PC-3 (cell line): ENCODE measurements around the gene BCAS1. TPM values are rescaled to one million over a fixed set of nuclear protein-coding genes. Genes with fewer than 3 reads are reported as not detected.
A peak's percentile ranks its signal among the peaks of the same experiment; 100 is the strongest.

Experiments used
- ATAC-seq: fragments of 200-7000 bp; cut with Tn5 transposase; 2 replicates; pipeline ENCODE4 v1.9.1; 2020; ENCODE audit warnings: mild to moderate bottlenecking, moderate library complexity
- BruUV-seq: library from RNA; stranded (reverse); fragments of 400-500 nt; replicated peaks from 2 replicates; lab custom pipeline; 2021; lab: Mats Ljungman, UMichigan
- CTCF ChIA-PET: fragments of 300-600 bp; sonication (Branson Sonifier 250); formaldehyde crosslinking; loops from one replicate; lab custom pipeline; 2022; ENCODE audit warnings: antibody characterized with exemption; lab: Charles Lee
- POLR2A ChIA-PET: fragments of 300-600 bp; sonication (Branson Sonifier 250); formaldehyde crosslinking; loops from one replicate; lab custom pipeline; 2022; ENCODE audit warnings: antibody characterized with exemption; ENCODE audit not compliant: unreplicated experiment; lab: Charles Lee
- DNase-seq: peaks from one replicate; pipeline ENCODE4 v3.0.0-alpha.2; 2015
- H2AFZ ChIP-seq: fragments of 300-600 bp; sonication (generic); 2 replicates; pipeline ENCODE4 v1.6.0; 2016; ENCODE audit warnings: antibody characterized with exemption, low read length
- H3F3A ChIP-seq: fragments of 300-600 bp; sonication (generic); one replicate; pipeline ENCODE4 v1.6.0; 2017; ENCODE audit warnings: antibody characterized with exemption, low read length, control low read depth, mild to moderate bottlenecking; ENCODE audit not compliant: unreplicated experiment
- H3K27ac ChIP-seq: fragments of 300-600 bp; sonication (generic); 2 replicates; pipeline ENCODE4 v1.5.1; 2016; ENCODE audit warnings: mild to moderate bottlenecking, low read length
- H3K27me3 ChIP-seq: fragments of 300-600 bp; sonication (generic); 2 replicates; pipeline ENCODE4 v1.6.1; 2016; ENCODE audit warnings: low read length, mixed read lengths
- H3K36me3 ChIP-seq: fragments of 300-600 bp; sonication (generic); 2 replicates; pipeline ENCODE4 v1.6.1; 2016; ENCODE audit warnings: low read depth, mixed run types, low read length, mixed read lengths
- H3K4me1 ChIP-seq: fragments of 300-600 bp; sonication (generic); 2 replicates; pipeline ENCODE4 v1.5.1; 2016; ENCODE audit warnings: low read length; ENCODE audit not compliant: insufficient read depth
- H3K4me2 ChIP-seq: fragments of 300-600 bp; sonication (generic); 2 replicates; pipeline ENCODE4 v1.6.0; 2016; ENCODE audit warnings: low read length
- H3K4me3 ChIP-seq: fragments of 300-600 bp; sonication (generic); 2 replicates; pipeline ENCODE4 v1.5.1; 2016; ENCODE audit warnings: mild to moderate bottlenecking, low read length, mixed read lengths
- H3K79me2 ChIP-seq: fragments of 300-600 bp; sonication (generic); 2 replicates; pipeline ENCODE4 v1.6.1; 2017; ENCODE audit warnings: low read length, mixed read lengths
- H3K9ac ChIP-seq: fragments of 300-600 bp; sonication (generic); 2 replicates; pipeline ENCODE4 v1.6.0; 2016; ENCODE audit warnings: mild to moderate bottlenecking, low read length
- H3K9me2 ChIP-seq: fragments of 300-600 bp; sonication (generic); replicated peaks from 2 replicates; pipeline ENCODE4 v1.6.1; 2016; ENCODE audit warnings: mixed run types, low read length, mixed read lengths
- H3K9me3 ChIP-seq: fragments of 300-600 bp; sonication (generic); 2 replicates; pipeline ENCODE4 v1.6.1; 2016; ENCODE audit warnings: low read length, mixed read lengths
- H4K20me1 ChIP-seq: fragments of 300-600 bp; sonication (generic); 2 replicates; pipeline ENCODE4 v1.6.1; 2016; ENCODE audit warnings: low read length, mixed read lengths
- CTCF ChIP-seq: fragments of 300-600 bp; sonication (generic); conservative IDR thresholded peaks from 2 replicates; pipeline ENCODE4 v1.5.1; 2017; ENCODE audit warnings: antibody characterized with exemption, low read depth, mild to moderate bottlenecking, low read length
- EZH2 ChIP-seq: fragments of 300-600 bp; sonication (generic); IDR thresholded peaks from one replicate; pipeline ENCODE4 v1.6.1; 2017; ENCODE audit warnings: antibody characterized with exemption, mild to moderate bottlenecking, low read length; ENCODE audit not compliant: unreplicated experiment
- EZH2phosphoT487 ChIP-seq: fragments of 300-600 bp; sonication (generic); IDR thresholded peaks from 2 replicates; pipeline ENCODE4 v1.6.1; 2018; ENCODE audit warnings: mild to moderate bottlenecking, antibody characterized with exemption, low read length, borderline replicate concordance
- intact Hi-C: fragments of 100-400 bp; cut with micrococcal nuclease; formaldehyde crosslinking; loops from 2 replicates; pipeline ENCODE4 v1.9.0; 2023
- total RNA-seq: library from RNA; depleted of rRNA; stranded (reverse); fragments of >200 nt; gene quantifications from 2 replicates; pipeline ENCODE4 v1.2.3, GENCODE V29; 2014

Gene BCAS1
- total RNA-seq, 1 experiment from 2014 or later, result 0.18 TPM

- Histone ChIP-seq H3K4me2 (no peak overlapping the region), H3K9ac (peak overlapping the region; percentile 34), H3K9me2 (no peaks in the 10 kb centered on the region), H4K20me1 (no peaks in the 10 kb centered on the region), H3F3A (peaks cover 7% of the 10 kb centered on the region), H3K36me3 (no peaks in the 10 kb centered on the region), H2AFZ (peak overlapping the region; percentile 28; the same call in 1 of the 2 replicates), H3K27me3 (no peaks in the 10 kb centered on the region), H3K9me3 (no peaks in the 10 kb centered on the region), H3K4me3 (no peak overlapping the region), H3K4me1 (peaks cover 48% of the 10 kb centered on the region), H3K79me2 (no peaks in the 10 kb centered on the region), H3K27ac (peak overlapping the region; percentile 84)
- ChIA-PET CTCF (interaction anchor here (1.0 kb wide), 1 partner anchor 21 kb away, joined by 3 read pairs; no protein-coding TSS in a partner anchor), POLR2A (no interaction called here)
- TF ChIP-seq EZH2phosphoT487 (no peak), CTCF (no peak), EZH2 (no peak)
- no peak for DNase-seq
- ATAC-seq, result no peak
- no TSS peak for BruUV-seq
- intact Hi-C loops, result loop anchor here (5.0 kb wide), 1 partner anchor 321 kb away; no protein-coding TSS in a partner anchor
Observed at GRCh38 chr20:53918020-53918311, 152.4 kb downstream of the BCAS1 start.

GRCh38 chr20:53917145-53918019 lies 153.0 kb downstream of the BCAS1 start:
- POLR2A ChIA-PET, result interaction anchor here (0.5 to 0.7 kb wide), 3 partner anchors 131 to 755 kb away, joined by 3 to 4 read pairs (median 4); no protein-coding TSS in a partner anchor
- Histone ChIP-seq H3F3A (peaks cover 7% of the 10 kb centered on the region), H3K27ac (peak overlapping the region; percentile 84), H3K79me2 (no peaks in the 10 kb centered on the region), H3K4me3 (no peak overlapping the region), H3K9me2 (no peaks in the 10 kb centered on the region), H2AFZ (peak overlapping the region; percentile 28; the same call in 1 of the 2 replicates), H3K27me3 (no peaks in the 10 kb centered on the region), H3K9ac (peak overlapping the region; percentile 82), H4K20me1 (no peaks in the 10 kb centered on the region), H3K36me3 (no peaks in the 10 kb centered on the region), H3K4me1 (peaks cover 48% of the 10 kb centered on the region), H3K4me2 (peak overlapping the region; percentile 90), H3K9me3 (no peaks in the 10 kb centered on the region)
- CTCF ChIA-PET, result interaction anchor here (1.0 to 1.6 kb wide), 2 partner anchors 22 kb away, joined by 3 to 17 read pairs; no protein-coding TSS in a partner anchor
- ATAC-seq (peak; percentile 48), DNase-seq (peak; percentile 76)
- no peak for TF ChIP-seq CTCF
- TF ChIP-seq EZH2, result no peak
- TF ChIP-seq EZH2phosphoT487, result no peak
- BruUV-seq, result TSS peak; percentile 65
- intact Hi-C loops, result loop anchor here (1.0 to 5.0 kb wide), 2 partner anchors 9 to 320 kb away; no protein-coding TSS in a partner anchor
